T-cell (primary cell): Measurements from ENCODE around the gene DRD1. TPM values are rescaled to one million over a fixed set of nuclear protein-coding genes. Genes with fewer than 3 reads are reported as not detected.

ENCODE experiments used
- ATAC-seq, 4 experiments: fragments of 200-7000 bp in 3 of 4; fragments of 150-1000 bp in 1 of 4; cut with Tn5 transposase; replicated peaks in 1 of 4; 1 replicate in 3 of 4; 2 replicates in 1 of 4; pipeline ENCODE4 v1.10.0; 2021; ENCODE audit warnings: moderate library complexity in 3 of 4, mild to moderate bottlenecking in 2 of 4, moderate number of reproducible peaks in 1 of 4
- CTCF ChIA-PET, 2 donors: fragments of 300-600 bp; sonication (Branson Sonifier 250); formaldehyde crosslinking; loops; one replicate each; lab custom pipeline; 2022; ENCODE audit warnings: antibody characterized with exemption in 2 of 2; lab: Charles Lee
- POLR2A ChIA-PET, 2 donors: fragments of 300-600 bp; sonication (Branson Sonifier 250); formaldehyde crosslinking; loops; one replicate each; lab custom pipeline; 2022; ENCODE audit warnings: antibody characterized with exemption in 2 of 2; lab: Charles Lee
- DNase-seq, 35 experiments: peaks; one replicate each; pipeline versions ENCODE4 v3.0.0 to v3.0.0-alpha.2; 2013 to 2023
- H3K27ac ChIP-seq: one replicate; pipeline ENCODE4 v1.5.1; 2013; ENCODE audit warnings: low read length
- H3K27me3 ChIP-seq, 2 experiments: replicated peaks in 1 of 2; 1 replicate in 1 of 2; 2 replicates in 1 of 2; pipeline versions ENCODE4 v1.6.1 to v1.7.0; 2013; ENCODE audit warnings: low read length in 1 of 2, mixed read lengths in 1 of 2; ENCODE audit not compliant: control insufficient read depth in 2 of 2, insufficient read depth in 2 of 2; ENCODE audit errors: extremely low read depth in 1 of 2
- H3K36me3 ChIP-seq, 2 donors: 1 replicate in 1 of 2; 2 replicates in 1 of 2; pipeline versions ENCODE4 v1.6.1 to v1.7.0; 2013; ENCODE audit warnings: low read length in 1 of 2; ENCODE audit not compliant: control insufficient read depth in 2 of 2, insufficient read depth in 1 of 2; ENCODE audit errors: extremely low read depth in 1 of 2
- H3K4me1 ChIP-seq, 2 experiments: 1 replicate in 1 of 2; 2 replicates in 1 of 2; pipeline versions ENCODE4 v1.6.1 to v1.7.0; 2013; ENCODE audit warnings: low read length in 2 of 2, mixed read lengths in 1 of 2; ENCODE audit not compliant: insufficient read depth in 2 of 2, control insufficient read depth in 1 of 2; ENCODE audit errors: extremely low read depth in 1 of 2
- H3K4me3 ChIP-seq, 2 donors: 1 replicate in 1 of 2; 2 replicates in 1 of 2; pipeline versions ENCODE4 v1.5.1 to v1.7.0; 2013; ENCODE audit warnings: mild to moderate bottlenecking in 2 of 2, low read length in 1 of 2, moderate library complexity in 1 of 2; ENCODE audit not compliant: control insufficient read depth in 1 of 2; ENCODE audit errors: extremely low read depth in 1 of 2
- H3K9me3 ChIP-seq: 2 replicates; pipeline ENCODE4 v1.7.0; 2013
- H3K27ac Mint-ChIP-seq, 2 donors: one replicate each; pipeline ENCODE4 v1.8.0; 2020 to 2021; ENCODE audit warnings: mild to moderate bottlenecking in 2 of 2, mixed read lengths in 2 of 2
- H3K27me3 Mint-ChIP-seq, 2 donors: one replicate each; pipeline ENCODE4 v1.8.0; 2021 to 2022; ENCODE audit warnings: mixed read lengths in 2 of 2
- H3K36me3 Mint-ChIP-seq: one replicate; pipeline ENCODE4 v1.8.0; 2021; ENCODE audit warnings: mixed read lengths
- H3K4me1 Mint-ChIP-seq, 3 donors: one replicate each; pipeline ENCODE4 v1.8.0; 2020 to 2022; ENCODE audit warnings: mixed read lengths in 3 of 3, mild to moderate bottlenecking in 1 of 3
- H3K4me3 Mint-ChIP-seq, 3 donors: one replicate each; pipeline ENCODE4 v1.8.0; 2020 to 2022; ENCODE audit warnings: mild to moderate bottlenecking in 3 of 3, mixed read lengths in 3 of 3, moderate library complexity in 3 of 3
- H3K9me3 Mint-ChIP-seq, 3 donors: one replicate each; pipeline ENCODE4 v1.8.0; 2020 to 2022; ENCODE audit warnings: mixed read lengths in 3 of 3
- WGBS: methylation state at CpG from one replicate; pipeline ENCODE4 v1.1.5; 2013; ENCODE audit warnings: missing lambda C conversion rate; ENCODE audit not compliant: insufficient coverage; 5-methylcytosine and 5-hydroxymethylcytosine counted together
- total RNA-seq, 35 experiments: library from RNA in 6 of 35; stranded (reverse) in 6 of 35; fragments of 120-200 nt in 1 of 35; gene quantifications; one replicate each; pipeline versions ENCODE4 v1.2.1 to v1.2.4 and lab custom pipeline; 2013 to 2026

Gene DRD1
- total RNA-seq, 5 donors from 2014 or later (not counting 1 experiment from before 2014, with no cell fraction given) = not detected

DNA sequence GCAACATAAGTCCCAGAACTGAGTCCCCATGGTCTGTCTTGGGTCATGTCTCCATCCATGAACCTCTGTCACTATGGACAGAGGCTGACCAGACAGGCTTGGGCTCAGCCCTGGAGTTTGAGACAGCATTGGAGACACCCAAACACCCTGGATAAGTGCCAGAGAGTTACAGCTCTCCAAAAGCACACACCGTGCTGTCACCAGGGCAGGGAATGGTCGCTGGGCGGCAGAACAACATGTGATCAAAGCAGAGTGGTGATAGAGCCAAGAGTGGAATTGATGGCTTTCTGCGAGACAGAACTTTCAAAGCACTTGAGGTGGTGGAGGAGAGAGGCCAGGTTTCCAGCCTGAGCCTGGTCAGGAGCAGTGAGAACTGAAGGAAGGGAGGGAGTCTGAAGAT lies 50.1 kb downstream of the DRD1 start:
- 71% methylated on average over 4 of the region's 4 CpGs for WGBS
- no peak overlapping the region for H3K4me3 Mint-ChIP-seq

DNA sequence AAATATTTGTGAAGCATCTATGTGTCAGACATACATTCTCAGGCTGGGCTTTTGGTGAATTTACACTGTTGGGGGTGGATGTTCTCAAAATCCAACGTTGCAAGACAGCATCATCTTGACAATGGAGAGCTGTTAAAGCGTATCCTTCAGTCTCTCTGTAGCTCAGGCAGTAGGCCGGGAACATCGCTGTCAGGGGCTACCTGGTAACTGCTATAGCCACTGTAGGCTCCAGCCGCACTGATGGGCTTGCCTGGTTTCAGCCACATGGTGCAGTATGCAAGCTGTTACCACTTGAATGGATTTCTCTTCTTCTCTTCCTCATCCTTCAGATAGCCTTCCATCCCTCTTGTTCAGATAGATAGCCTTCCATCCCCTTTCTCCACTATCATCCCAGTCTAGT lies 51.7 kb downstream of the DRD1 start:
- POLR2A ChIA-PET = no interaction called here
- CTCF ChIA-PET = no interaction called here
- no peaks in the 10 kb centered on the region for H3K4me1 Mint-ChIP-seq

More for the DNA sequence above, 50.1 kb downstream of the DRD1 start:
- Histone ChIP-seq H3K9me3 (no peaks in the 10 kb centered on the region), H3K27ac (no peak overlapping the region), H3K36me3 (no peaks in the 10 kb centered on the region), H3K4me1 (no peaks in the 10 kb centered on the region), H3K4me3 (no peak overlapping the region), H3K27me3 (peaks cover 0 to 14% of the 10 kb centered on the region in 2 experiments)
- DNase-seq (no peak), ATAC-seq (no peak)
- ChIA-PET POLR2A (no interaction called here), CTCF (no interaction called here)
- Mint-ChIP-seq H3K9me3 (no peaks in the 10 kb centered on the region), H3K36me3 (no peaks in the 10 kb centered on the region), H3K27me3 (peaks cover 17 to 26% of the 10 kb centered on the region in 2 donors), H3K4me1 (no peaks in the 10 kb centered on the region), H3K27ac (no peak overlapping the region)

DNA sequence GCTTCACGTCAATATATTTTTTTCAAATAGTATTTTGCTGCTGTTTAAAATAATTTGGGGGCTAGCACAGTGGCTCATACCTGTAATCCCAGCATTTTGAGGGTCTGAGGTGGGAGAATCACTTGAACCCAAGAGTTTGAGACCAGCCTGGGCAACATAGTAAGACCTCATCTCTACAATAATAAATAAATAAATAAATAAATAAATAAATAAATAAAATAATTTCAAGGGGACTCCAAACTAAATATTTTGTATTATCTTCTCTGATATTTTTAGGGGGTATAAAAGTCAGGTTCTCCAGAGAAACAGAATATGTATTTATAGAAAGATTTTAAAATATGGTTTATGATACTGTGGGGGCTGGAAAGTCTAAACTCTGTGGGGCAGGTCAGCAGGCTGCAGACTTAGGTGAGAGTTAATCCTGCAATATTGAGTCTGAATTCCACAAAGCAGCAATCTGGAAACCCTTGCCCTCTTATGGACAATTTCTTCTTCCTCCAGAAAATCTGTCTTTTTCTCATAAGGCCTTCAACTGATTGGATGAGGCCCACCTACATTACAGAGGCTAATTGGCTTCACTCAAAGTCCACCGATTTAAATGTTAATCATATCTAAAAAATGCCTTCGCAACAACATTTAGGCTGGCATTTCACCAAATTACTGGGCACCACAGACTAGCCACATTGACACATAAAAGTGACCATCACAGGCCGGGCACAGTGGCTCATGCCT lies 53.5 kb downstream of the DRD1 start:
- peaks cover 11 to 24% of the 10 kb centered on the region in 2 donors for H3K27me3 Mint-ChIP-seq

More for the DNA sequence above, 51.7 kb downstream of the DRD1 start:
- Histone ChIP-seq H3K27me3 (peaks cover 0 to 15% of the 10 kb centered on the region in 2 experiments), H3K27ac (no peak overlapping the region), H3K36me3 (no peaks in the 10 kb centered on the region), H3K4me1 (no peaks in the 10 kb centered on the region), H3K4me3 (no peak overlapping the region), H3K9me3 (no peaks in the 10 kb centered on the region)
- WGBS = 87% methylated on average over 5 of the region's 5 CpGs
- no peak for ATAC-seq
- H3K27ac Mint-ChIP-seq = no peak overlapping the region
- no peak for DNase-seq
- H3K4me3 Mint-ChIP-seq = no peak overlapping the region
- H3K36me3 Mint-ChIP-seq = no peaks in the 10 kb centered on the region
- H3K9me3 Mint-ChIP-seq = no peaks in the 10 kb centered on the region
- peaks cover 19 to 23% of the 10 kb centered on the region in 2 donors for H3K27me3 Mint-ChIP-seq

More for the DNA sequence above, 53.5 kb downstream of the DRD1 start:
- Mint-ChIP-seq H3K4me1 (no peaks in the 10 kb centered on the region), H3K9me3 (no peaks in the 10 kb centered on the region), H3K36me3 (no peaks in the 10 kb centered on the region), H3K4me3 (no peak overlapping the region), H3K27ac (no peak overlapping the region)
- Histone ChIP-seq H3K36me3 (no peaks in the 10 kb centered on the region), H3K27me3 (peaks cover under 1 to 10% of the 10 kb centered on the region in 2 experiments), H3K9me3 (no peaks in the 10 kb centered on the region), H3K27ac (no peak overlapping the region), H3K4me1 (no peaks in the 10 kb centered on the region), H3K4me3 (no peak overlapping the region)
- WGBS = 95% methylated on average over 3 of the region's 4 CpGs
- POLR2A ChIA-PET = no interaction called here
- CTCF ChIA-PET = no interaction called here
- no peak for ATAC-seq
- no peak for DNase-seq

Other genes with a start within 250 kb of the DRD1 start
- gene SFXN1, start 34.4 kb upstream of the DRD1 start, total RNA-seq = 10 to 100 TPM; 78.8 to 97.0 (median 84.1) TPM
- gene HRH2, start 213.9 kb upstream of the DRD1 start, total RNA-seq = 10 to 100 TPM in 1 of 5 donors, 1 to 10 TPM in 4; 2.9 to 14.4 (median 5.5) TPM